Stimulated activated CD4-positive, alpha-beta T cell treated with anti-CD3 and anti-CD28 coated beads, Interleukin-1b, Interleukin-23, amount 100 ng/mL, for 48 hours (primary cell): ENCODE measurements around the gene CLN5.
"Not testable (repeated sequence)": the region's sequence is repeated elsewhere in the genome, so short reads cannot be mapped to it uniquely, and the experiment has no call there.

Source experiments
- DNase-seq: peaks from one replicate; pipeline ENCODE4 v3.0.0-alpha.2; 2020

Gene CLN5

GRCh38 chr13:76976490-76976889 is 15.4 kb upstream of the CLN5 start:
- DNase-seq, result no peak

GRCh38 chr13:76976929-76977328 is 15.0 kb upstream of the CLN5 start:
- DNase-seq, result no peak

GRCh38 chr13:76980075-76980718 is 11.7 kb upstream of the CLN5 start:
- peak; percentile 82 for DNase-seq

- no peak for DNase-seq
These were observed 9.8 kb upstream of the CLN5 start for GRCh38 chr13:76982061-76982460.

- DNase-seq, result no peak
These were observed 8.2 kb upstream of the CLN5 start for GRCh38 chr13:76983676-76984075.

- DNase-seq, result peak; percentile 85
These were observed 467 bp upstream of the CLN5 start for GRCh38 chr13:76991432-76991795.

DNA sequence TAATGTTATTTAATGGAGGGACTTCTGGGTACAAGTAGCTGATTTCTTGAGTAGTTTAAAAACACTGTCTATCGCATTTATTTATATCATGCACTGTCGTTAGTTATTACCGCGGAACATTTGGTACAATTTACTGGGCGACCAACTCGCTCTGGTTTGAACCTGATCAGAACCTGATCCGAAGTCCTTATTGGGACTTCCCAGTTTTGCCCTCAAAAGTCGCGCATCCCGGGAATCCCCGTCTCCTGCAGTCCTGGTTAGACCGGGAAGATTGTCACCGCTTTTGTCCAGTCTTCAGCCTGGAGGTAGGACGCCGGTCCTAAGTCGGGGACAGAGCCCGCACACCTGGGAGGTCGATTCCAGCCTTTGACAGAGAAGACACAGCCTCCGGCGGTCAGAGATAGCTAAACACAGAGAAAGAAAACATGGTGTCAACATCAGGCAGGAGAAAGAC is 694 bp downstream of the CLN5 start:
- DNase-seq, result peak; percentile 5

GRCh38 chr13:76993021-76993420 is 1.1 kb downstream of the CLN5 start:
- DNase-seq, result no peak

GRCh38 chr13:76993473-76993872 is 1.6 kb downstream of the CLN5 start:
- DNase-seq, result no peak

DNA sequence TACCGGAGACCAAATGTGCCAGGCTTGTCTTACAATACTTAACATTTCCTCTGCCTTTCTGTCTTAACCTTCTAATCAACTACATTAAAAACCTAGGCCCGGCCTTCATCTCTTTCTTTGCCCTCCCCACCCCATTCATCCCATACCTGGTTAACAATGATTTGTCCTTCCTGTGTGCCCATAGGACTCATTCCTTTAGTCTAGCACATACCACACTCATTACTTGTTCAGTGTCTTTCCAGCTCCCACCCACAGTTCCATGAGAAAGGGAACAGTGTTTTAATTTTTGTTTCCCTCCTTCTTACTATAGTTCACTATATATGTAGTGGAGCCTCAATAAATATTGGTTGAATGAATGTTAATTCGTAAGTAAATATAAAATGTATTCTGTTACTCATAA is 2.4 kb downstream of the CLN5 start:
- no peak for DNase-seq

DNA sequence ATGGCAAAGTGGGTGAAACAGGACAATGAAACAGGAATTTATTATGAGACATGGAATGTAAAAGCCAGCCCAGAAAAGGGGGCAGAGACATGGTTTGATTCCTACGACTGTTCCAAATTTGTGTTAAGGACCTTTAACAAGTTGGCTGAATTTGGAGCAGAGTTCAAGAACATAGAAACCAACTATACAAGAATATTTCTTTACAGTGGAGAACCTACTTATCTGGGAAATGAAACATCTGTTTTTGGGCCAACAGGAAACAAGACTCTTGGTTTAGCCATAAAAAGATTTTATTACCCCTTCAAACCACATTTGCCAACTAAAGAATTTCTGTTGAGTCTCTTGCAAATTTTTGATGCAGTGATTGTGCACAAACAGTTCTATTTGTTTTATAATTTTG is 8.6 kb downstream of the CLN5 start:
- no peak for DNase-seq

- no peak for DNase-seq
These were observed 9.7 kb downstream of the CLN5 start for GRCh38 chr13:77001540-77001939.

DNA sequence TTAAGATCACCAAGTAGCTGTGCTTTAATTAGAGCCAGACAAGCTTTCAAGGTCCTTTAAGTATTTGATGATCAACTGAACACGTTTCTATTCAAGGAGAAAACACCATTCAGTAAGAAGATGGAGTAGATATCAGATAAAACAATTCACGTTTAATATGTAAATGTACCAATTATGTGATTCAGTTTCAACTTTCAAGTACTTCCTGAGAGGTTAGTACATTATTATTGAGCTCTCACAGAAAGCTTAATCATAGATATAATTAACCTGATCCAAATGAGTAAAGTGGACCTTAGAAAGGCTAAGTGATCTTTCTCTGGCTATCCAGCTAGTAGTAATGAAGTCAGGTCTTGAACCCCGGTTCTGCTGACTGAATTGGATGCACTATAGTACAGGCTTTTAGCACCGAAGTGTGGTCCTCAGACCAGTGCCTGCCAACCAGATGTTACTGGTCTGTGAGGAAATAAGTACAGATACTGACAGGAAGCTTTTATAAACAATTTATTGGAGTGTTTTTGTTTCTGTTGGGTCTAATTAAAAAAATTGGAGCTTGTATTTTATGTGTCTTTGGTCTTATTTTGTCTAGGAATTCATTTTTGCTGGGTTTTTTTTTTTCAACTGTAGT is 10.2 kb downstream of the CLN5 start:
- DNase-seq, result no peak

GRCh38 chr13:77002590-77003190 is 10.8 kb downstream of the CLN5 start:
- DNase-seq, result no peak

DNA sequence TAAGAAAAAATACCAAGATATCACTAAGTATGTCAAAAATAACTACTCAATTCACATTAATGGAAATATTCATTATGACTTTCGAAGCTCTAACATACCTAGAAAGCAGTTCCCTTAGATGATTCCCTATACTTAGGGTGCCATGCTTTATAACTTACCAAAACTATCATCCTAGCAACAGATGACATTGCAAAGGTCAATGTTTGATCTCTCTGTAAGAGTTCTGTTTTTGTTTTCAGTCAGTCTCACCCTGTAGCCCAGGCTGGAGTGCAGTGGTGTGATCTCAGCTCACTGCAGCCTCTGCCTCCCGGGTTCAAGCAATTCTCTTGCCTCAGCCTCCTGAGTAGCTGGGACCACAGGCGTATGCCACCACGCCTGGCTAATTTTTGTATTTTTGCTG is 16.5 kb downstream of the CLN5 start:
- DNase-seq, result not testable (repeated sequence)

- no peak for DNase-seq
These were observed 17.1 kb downstream of the CLN5 start for GRCh38 chr13:77009011-77009410.

- not testable (repeated sequence) for DNase-seq
These were observed 17.8 kb downstream of the CLN5 start for GRCh38 chr13:77009719-77010118.

DNA sequence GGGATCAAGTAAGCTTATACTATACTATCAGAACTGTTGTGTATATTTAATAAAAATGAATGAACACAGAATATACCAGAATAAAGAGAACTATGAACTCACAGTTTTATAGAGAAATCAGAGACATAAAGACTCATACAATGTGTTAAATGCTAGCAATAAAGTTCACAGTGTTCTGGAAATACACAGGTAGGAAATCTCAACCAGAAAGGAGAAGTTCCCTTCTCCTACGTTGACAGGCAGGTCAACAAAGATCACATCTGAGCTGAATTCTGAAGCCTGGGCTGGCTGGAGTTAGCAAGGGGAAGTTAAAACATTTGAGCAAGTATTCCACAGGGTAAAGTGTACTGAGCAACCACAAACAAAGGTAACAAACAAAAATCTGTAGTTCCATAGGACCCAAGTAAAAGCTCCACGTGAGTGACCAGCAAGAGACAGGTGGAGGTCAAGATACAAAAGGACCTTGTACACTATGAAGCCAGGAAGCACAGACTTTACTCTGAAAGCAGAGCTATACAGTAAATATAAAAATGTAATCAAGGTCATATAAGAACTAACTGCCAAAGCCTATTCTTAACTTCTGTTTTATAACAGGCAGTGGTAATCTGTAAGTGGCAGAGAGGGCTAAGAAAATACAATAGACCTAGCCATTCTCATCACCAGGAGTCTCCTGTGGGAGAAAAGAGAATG is 22.1 kb downstream of the CLN5 start:
- DNase-seq, result no peak

GRCh38 chr13:77014906-77015685 is 23.2 kb downstream of the CLN5 start:
- DNase-seq, result no peak

DNA sequence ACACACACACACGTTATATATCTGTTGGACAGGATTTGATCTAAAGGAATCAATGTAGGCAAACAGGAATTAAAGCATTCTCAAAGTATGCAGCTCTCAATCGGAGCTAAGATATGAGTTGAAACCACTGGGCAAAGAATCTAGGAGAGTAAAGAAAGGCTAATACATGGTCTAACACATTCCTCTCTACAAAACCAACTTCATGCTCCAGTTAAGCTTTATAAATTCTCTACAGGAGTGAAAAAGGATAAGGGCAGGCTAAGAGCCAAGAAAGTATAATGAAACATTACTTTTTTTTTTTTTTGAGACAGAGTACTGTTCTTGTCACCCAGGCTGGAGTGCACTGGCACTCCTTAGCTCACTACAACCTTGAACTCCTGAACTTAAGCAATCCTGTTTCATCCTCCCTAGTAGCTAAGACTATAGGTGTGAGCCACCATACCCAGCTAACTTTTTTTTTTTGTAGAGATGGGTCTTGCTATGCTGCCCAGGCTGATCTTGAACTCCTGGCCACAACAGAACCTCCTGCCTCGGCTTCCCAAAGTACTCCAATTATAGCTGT is 24.5 kb downstream of the CLN5 start:
- no peak for DNase-seq

GRCh38 chr13:77016888-77017623 is 25.2 kb downstream of the CLN5 start:
- DNase-seq, result no peak

- DNase-seq, result no peak
These were observed 27.9 kb downstream of the CLN5 start for GRCh38 chr13:77019756-77020155.
